HG03103 (cell line): Measurements from ENCODE around the gene SPRYD3.
"Not testable (repeated sequence)": the region's sequence is repeated elsewhere in the genome, so short reads cannot be mapped to it uniquely, and the experiment has no call there.

Experiments
- ATAC-seq: cut with Tn5 transposase; IDR thresholded peaks from one replicate; pipeline ENCODE4 v1.9.1; 2021; ENCODE audit warnings: low read depth; ENCODE audit not compliant: unreplicated experiment

SPRYD3 gene

GRCh38 chr12:53102883-53103807 lies 24.0 kb upstream of the SPRYD3 start, which contains the start of gene SOAT2:
TSS of gene SOAT2 (plus strand) at chr12:53103486. CDS start at chr12:53103578, 92 bp downstream.
- no peak for ATAC-seq

GRCh38 chr12:53101931-53102781 lies 23.0 kb upstream of the SPRYD3 start:
- ATAC-seq = no peak

- no peak for ATAC-seq
Observed at GRCh38 chr12:53101266-53101665, 22.1 kb upstream of the SPRYD3 start.

- no peak for ATAC-seq
Observed at GRCh38 chr12:53100466-53101151, 21.4 kb upstream of the SPRYD3 start.

GRCh38 chr12:53099071-53099882 lies 20.1 kb upstream of the SPRYD3 start:
- no peak for ATAC-seq

- no peak for ATAC-seq
Observed at GRCh38 chr12:53098354-53098981, 19.3 kb upstream of the SPRYD3 start.

- ATAC-seq = no peak
Observed at GRCh38 chr12:53097564-53098353, 18.6 kb upstream of the SPRYD3 start, which contains the start of gene IGFBP6. TSS of gene IGFBP6 (plus strand) at chr12:53097667. CDS start at chr12:53097718, 51 bp downstream.

- ATAC-seq = no peak
Observed at GRCh38 chr12:53097207-53097563, 18.0 kb upstream of the SPRYD3 start.

- ATAC-seq = no peak
Observed at GRCh38 chr12:53096759-53097158, 17.6 kb upstream of the SPRYD3 start.

- ATAC-seq = no peak
Observed at GRCh38 chr12:53096089-53096741, 17.0 kb upstream of the SPRYD3 start.

- not testable (repeated sequence) for ATAC-seq
Observed at GRCh38 chr12:53095596-53095895, 16.4 kb upstream of the SPRYD3 start.

GRCh38 chr12:53094796-53095595 lies 15.8 kb upstream of the SPRYD3 start:
- ATAC-seq = not testable (repeated sequence)

GRCh38 chr12:53094394-53094787 lies 15.2 kb upstream of the SPRYD3 start:
- ATAC-seq = no peak

GRCh38 chr12:53093777-53094393 lies 14.7 kb upstream of the SPRYD3 start:
- ATAC-seq = no peak

- no peak for ATAC-seq
Observed at GRCh38 chr12:53091756-53092155, 12.6 kb upstream of the SPRYD3 start.

- ATAC-seq = no peak
Observed at GRCh38 chr12:53090554-53090953, 11.4 kb upstream of the SPRYD3 start.

- ATAC-seq = no peak
Observed at GRCh38 chr12:53090105-53090504, 10.9 kb upstream of the SPRYD3 start.
